ENCODE results near the gene ATP5PB.

DNA sequence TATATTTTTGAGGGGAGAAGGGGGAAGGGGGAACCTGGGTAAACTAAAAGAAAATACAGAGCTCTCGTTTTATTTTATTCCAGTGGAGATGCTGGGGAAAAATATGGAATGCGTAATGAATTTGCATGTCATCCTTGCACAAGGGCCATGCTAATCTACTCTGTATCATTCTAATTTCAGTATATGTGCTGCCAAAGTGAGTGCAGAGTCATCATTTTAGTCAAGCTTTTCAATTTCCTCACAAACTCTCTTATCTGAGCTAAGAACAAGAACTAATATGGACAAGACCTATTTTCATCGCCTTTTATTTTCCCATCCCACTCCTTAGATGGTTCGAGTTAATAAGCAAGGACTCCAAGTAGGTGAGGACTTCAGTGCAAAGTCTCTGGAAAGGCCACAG is 41.0 kb downstream of the ATP5PB start:
- TF ChIP-seq, protein P1, sequence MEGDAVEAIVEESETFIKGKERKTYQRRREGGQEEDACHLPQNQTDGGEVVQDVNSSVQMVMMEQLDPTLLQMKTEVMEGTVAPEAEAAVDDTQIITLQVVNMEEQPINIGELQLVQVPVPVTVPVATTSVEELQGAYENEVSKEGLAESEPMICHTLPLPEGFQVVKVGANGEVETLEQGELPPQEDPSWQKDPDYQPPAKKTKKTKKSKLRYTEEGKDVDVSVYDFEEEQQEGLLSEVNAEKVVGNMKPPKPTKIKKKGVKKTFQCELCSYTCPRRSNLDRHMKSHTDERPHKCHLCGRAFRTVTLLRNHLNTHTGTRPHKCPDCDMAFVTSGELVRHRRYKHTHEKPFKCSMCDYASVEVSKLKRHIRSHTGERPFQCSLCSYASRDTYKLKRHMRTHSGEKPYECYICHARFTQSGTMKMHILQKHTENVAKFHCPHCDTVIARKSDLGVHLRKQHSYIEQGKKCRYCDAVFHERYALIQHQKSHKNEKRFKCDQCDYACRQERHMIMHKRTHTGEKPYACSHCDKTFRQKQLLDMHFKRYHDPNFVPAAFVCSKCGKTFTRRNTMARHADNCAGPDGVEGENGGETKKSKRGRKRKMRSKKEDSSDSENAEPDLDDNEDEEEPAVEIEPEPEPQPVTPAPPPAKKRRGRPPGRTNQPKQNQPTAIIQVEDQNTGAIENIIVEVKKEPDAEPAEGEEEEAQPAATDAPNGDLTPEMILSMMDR (conservative IDR thresholded peaks at IDR 0.05; ENCODE audit: low read length) = no peak
- no peak for TF ChIP-seq EZH2phosphoT487 (IDR thresholded peaks at IDR 0.05; ENCODE audit: borderline replicate concordance, low read depth, low read length)
